Hematopoietic multipotent progenitor cell treated with erythropoietin and hydrocortisone succinate and interleukin-3 and kit ligand, for 4 days (in vitro differentiated cells): ENCODE measurements around the gene RAB10.
"Not testable (repeated sequence)": the region's sequence is repeated elsewhere in the genome, so short reads cannot be mapped to it uniquely, and the experiment has no call there.

ENCODE experiments used
- DNase-seq: peaks from one replicate; pipeline ENCODE4 v3.0.0-alpha.2; 2015

Gene RAB10

DNA sequence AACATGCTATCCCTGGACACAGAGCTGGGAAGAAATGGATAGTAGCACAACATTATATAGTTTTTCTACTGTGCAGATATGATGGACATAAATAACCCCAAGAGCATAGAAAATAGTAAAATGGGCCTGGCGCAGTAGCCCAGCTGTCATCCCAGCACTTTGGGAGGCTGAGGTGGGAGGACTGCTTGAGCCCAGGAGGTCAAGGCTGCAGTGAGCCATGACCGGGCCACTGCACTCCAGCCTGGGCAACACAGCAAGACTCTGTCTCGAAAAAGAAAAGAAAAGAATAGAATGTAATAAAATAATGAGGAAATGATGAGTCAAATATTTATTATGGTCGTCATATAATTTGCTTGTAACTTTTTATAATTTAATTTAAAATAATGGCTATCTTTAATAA is 131.5 kb downstream of the RAB10 start:
- DNase-seq: no peak

DNA sequence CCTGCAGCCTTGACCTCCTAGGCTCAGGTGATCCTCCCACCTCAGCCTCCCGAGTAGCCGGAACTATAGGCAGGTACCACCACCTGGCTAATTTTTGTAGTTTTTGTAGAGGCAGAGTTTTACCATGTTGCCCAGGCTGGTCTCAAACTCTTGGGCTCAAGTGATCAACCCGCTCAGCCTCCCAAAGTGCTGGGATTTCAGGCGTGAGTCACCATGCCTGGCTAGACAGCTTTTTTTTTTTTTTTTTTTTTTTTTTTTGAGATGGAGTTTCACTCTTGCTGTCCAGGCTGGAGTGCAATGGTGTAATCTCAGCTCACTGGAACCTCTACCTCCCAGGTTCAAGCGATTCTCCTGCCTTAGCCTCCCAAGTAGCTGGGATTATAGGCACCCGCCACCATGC is 132.7 kb downstream of the RAB10 start:
- DNase-seq: not testable (repeated sequence)

DNA sequence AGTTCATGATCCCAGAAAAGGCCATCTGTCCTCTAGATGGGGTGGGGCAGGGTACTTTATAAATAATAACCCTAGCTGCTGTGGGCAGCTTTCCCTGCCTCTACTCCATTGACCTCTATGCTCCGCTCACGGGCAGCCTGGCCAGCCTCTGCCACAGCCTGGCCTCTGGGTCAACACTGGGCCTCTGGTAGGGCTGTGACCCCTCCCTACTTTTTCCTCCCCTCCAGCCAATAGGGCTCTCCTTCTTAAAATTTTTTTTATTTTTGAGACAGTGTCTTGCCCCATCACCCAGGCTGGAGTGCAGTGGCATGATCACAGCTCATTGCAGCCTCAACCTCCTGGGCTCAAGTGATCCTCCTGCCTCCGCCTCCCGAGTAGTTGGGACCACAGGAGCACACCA is 134.9 kb downstream of the RAB10 start:
- DNase-seq: no peak

DNA sequence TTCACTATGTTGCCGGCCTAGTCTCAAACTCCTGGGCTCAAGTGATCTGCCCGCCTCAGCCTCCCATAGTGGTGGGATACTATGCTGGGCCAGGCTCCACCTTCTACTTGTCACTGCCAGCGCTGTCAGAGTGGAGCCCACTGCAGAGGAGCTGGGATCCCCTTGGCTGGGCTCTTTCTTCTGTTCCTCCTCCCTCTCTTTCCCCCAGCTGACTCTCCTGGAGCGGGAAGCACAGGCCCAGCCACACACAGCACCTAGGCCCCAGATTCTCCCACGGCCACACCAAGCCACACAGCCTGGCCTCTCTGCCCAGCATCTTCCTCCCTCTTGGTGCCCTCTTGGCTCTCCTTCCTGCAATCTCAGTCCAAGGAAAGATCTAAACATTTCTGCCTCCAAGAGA is 135.3 kb downstream of the RAB10 start:
- no peak for DNase-seq

DNA sequence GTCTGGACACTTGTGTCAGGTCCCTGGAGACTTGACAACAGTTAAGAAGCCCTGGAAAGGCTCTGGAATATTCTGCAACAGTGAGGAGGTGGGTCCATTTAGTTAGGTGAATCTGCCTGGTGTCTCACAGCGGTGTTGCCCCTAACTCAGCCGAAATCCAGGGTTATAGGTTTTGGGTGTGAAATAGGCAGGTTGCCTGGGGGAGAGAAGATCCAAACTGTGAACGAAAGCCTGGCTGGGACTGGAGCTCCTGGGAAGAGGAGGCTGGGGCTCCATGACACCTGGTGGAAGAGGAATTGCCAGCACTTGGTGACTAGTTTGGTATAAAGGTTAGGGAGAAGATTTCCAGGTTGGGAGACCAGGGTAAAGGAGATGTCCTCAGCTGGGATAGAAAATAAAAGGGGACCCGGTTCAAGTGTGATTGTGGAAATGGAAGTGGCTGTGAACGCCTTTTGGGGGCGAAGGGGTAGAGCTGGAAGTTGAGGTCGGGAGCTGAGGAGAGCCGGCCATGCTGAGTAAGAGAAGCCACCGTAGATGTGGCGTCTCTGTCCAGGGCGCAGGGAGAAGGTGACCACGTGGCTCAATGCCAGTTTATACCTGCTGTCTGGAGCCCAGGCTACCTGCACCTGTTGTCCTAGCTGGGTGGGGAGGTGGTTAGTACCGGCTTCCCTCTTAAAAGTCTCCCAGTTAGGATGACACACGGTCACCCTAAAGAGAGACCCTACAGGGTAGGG is 136.0 kb downstream of the RAB10 start:
- DNase-seq: no peak

DNA sequence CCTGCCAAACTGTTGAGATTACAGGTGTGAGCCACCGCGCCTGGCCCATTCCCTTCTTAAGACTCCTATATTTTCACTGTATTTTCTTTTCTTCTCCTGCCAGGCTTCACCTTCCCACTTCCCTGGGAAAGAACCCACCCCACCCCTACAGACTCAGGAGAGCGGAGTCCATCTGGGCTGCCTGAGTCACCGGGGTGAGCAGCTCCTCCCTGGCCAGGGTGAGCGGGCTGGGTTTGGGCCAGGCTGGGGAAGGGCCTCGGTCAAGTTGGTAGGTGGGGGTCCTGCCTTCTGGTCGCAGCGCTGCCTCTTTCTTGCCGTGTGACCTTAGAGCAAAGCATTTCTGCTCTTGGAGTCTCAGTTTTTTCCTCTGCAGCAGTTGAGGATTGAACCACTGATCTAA is 136.9 kb downstream of the RAB10 start:
- no peak for DNase-seq

DNA sequence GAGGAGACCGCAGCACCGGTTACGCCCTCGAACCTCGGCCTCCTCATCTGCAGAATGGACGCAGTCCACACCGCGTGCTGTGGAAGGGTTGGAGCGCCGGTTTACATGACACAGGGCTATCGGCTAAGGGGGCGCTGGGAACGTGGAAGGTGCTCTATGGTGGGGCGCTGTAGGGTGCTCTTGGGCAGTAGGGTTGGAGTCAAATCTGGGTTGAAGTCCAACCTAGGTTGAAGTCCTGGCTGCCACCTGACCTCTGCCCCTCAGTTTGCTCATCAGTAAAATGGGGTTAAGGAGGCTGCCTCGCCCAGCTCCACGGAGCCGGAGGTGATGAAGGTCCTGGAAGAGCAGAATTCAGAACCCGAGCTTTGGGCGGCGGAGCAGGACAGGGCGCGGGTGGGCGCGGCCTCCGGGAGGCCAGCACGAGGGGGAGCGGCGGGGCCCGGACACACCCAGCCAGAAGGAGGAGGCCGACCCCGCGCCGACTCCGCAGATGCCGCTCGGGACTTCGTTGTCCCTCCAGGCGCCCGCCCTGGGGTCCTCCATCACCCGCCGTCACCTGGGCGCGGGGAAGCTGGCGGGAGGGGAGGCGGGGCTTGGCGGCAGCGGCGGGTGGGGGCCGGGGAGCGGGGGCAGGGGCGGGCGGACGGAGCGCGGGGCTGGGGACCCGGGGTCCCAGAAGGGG is 138.4 kb downstream of the RAB10 start:
- peak; percentile 31 for DNase-seq

DNA sequence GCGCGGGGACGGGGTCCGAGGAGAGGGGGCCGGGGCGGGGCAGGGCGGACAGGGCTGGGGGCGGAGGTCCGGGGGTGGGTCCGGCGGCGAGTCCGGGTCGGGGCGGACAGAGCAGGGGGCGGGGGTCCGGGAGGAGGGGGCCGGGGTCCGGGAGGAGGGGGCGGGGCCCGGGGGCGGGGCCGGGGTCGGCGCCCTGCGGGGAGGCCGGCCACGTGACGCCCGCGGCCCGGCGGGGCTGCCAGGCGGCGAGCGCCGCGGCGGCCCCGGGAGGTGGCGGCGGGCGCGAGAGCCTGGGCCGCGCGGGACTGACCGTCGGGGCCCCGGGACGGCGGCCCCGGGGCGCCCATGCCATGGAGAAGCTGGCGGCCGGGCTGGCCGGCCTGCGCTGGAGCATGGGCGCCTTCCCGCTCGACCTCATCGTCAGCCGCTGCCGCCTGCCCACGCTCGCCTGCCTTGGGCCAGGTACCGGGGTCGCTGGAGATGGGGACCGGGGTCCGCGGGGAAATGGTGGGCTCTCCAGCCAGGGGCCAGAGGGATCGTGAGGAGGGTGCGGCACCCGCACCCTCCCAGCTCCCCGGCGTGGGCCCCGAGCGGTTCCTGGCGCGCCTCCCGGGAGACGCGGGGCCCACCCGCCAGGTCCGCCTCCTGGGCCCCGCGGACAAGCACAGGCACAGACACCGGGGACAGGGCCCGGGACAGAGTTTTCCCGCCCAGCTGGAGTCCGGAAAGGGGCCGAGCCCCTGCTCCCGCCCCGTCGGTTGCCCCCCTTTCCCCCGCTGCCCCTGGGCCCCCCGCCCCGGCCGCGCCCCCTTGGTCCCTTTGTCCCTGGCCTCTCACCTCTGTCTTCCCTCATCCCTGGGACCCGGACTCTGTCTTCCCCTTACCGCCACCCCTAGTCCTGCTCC is 139.2 kb downstream of the RAB10 start, which contains the start of gene GAREM2:
Gene GAREM2, plus strand, starts transcription at position 218 of the 905 bp plus-strand sequence. Its CDS starts 133 bp downstream, at position 351.
- no peak for DNase-seq

DNA sequence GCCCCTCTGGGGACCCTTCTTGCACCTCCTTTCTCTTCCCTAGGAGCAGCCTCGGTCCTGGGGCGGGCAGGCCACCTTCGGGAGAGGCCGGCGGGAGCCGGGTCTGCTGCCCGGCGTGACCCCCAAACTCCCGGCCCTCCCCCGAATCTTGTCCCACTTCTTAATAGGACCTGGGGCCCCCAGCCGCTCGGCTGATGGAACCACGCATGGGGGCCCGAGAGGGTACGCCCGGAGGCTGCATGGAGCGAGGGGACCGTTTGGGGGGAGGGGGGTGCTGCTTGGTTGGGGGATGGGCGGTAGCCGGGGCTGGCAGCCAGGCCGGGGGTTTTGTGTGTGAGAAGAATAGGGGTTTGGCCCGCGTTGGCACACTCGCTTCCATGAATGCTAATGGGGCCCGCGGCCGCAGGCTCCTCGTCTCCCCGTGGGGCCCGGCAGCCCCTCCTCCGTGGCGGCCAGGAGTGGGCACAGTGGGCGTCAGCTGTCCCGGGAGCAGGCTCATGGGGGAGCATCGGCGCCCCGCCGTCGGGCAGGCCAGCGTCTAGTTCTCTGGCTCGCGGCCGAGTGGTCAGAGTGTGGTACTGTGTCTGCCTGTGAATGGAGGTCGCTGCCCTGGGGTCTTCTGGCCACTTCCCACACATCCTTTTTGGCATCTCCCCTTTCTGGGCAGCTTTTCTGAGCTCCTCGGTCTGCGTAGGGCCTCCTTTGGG is 140.0 kb downstream of the RAB10 start:
- DNase-seq: no peak

DNA sequence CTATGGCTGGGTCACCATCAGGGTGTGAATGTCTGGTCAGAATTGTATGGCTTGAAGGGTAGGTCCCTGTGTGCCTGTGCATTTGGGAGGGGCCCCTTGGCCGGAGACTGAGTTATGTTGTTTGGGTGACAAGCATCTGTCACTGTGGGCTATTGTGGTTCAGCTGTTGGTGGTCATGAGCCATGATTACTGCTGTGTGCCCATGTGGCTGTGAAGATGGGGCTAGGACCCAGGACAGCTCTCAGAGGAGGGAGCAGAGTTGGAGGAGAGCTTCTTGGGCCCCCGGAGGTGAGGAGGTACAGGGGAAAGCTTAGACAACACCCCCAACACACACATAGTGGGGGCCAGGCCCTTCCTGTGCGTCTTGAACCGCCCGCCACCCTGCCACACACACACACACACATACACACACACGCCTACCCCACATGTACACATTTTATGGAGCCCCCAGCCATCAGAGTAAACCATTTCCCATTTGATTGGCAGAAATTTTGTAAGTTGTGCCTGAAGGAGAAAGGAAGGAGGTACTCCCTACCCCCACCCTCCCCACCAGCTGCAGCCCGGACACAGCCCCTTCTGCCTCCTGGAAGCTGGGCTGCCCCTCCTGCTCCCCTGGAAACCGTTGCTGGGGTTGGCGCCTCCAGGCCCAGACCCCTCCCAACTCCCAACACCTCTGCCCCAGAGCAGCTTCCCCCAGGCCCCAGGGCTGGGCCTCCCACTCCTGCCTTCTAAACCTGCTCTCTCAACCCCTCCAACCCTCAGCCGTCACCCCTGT is 141.0 kb downstream of the RAB10 start:
- peak; percentile 58 for DNase-seq

DNA sequence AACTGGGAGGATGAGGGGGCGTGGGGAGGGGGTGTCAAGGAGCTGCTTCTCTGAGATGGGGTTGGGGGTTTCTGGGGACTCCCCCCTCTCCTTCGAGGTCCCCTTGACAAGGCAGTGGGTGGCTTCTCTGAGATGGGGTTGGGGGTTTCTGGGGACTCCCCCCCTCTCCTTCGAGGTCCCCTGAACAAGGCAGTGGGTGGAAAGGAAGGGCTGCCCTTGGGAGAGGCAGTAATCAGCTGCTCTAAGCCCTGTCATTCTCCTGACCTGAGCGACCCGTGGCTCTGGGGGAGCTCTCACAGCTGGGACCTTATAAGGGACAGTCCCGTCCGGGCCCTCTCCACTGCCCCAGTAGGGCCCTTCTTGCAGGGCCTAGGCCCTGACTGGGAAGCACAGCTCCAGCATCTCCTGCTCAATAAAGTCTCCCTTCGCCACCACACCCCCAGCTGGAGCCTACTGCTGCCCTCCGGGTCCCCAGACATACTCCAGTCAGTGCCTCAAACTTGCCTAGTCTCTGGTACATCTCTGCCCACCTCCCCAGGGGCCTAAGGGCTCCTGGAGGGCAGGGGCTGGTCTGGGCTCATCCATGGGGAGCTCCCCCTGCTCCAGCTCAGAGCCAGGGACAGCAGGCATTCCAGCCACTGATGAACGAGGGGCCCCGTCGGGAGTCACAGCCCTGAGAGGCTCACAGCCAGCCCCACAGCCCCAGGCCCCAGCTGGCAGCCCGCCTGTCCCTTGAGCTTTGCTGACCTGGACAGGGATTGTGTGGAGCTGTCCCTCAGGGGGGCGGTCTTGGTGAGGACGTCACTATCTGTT is 141.8 kb downstream of the RAB10 start:
- no peak for DNase-seq

DNA sequence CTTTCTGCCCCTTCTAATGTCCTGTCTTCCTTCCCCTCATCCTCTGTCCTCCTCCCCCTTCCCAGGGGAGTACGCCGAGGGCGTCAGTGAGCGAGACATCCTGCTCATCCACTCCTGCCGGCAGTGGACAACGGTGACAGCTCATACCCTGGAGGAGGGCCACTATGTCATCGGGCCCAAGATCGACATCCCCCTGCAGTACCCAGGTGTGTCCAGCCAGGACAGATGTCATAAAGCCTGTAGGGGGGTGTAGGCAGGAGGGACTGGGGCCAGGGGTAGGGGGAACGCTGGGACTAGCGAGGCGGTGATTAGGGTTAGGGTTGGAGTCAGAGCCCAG is 142.4 kb downstream of the RAB10 start:
- DNase-seq: no peak

DNA sequence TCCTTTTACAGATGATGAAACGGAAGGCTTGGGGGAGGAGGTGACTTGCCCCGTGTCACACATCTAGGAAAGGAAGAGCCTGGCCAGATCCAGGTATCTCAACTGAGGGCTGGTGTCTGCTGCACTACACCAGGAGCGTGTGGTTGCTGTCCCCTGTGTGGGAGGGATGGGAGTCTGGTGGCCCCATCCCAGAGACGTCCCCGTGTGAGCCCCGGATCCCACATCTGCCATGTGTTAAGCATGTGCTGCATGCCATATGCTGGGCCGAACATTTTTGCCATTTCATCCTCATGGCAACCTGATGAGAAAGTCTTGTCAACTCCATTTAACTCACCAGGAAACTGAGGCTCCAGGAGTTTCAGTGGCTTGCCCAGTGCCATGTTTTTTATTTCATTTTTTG is 143.2 kb downstream of the RAB10 start:
- DNase-seq: no peak

DNA sequence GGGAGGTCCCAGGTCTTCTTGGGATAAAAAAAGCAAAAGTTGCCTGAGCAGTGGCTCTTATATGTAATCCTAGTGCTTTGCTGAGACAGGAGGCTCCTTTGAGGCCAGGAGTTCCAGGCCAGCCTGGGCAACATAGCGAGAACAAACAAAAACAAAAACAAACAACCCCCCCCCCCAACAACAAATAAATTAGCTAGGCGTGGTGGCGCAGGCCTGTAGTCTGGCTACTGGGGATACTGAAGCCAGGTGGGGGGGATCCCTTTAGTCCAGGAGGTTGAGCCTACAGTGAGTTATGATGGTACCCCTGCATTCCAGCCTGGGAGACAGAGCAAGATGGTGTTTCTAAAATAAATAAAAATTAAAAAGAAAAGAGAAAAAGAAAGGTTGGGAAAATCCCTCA is 144.4 kb downstream of the RAB10 start:
- no peak for DNase-seq

DNA sequence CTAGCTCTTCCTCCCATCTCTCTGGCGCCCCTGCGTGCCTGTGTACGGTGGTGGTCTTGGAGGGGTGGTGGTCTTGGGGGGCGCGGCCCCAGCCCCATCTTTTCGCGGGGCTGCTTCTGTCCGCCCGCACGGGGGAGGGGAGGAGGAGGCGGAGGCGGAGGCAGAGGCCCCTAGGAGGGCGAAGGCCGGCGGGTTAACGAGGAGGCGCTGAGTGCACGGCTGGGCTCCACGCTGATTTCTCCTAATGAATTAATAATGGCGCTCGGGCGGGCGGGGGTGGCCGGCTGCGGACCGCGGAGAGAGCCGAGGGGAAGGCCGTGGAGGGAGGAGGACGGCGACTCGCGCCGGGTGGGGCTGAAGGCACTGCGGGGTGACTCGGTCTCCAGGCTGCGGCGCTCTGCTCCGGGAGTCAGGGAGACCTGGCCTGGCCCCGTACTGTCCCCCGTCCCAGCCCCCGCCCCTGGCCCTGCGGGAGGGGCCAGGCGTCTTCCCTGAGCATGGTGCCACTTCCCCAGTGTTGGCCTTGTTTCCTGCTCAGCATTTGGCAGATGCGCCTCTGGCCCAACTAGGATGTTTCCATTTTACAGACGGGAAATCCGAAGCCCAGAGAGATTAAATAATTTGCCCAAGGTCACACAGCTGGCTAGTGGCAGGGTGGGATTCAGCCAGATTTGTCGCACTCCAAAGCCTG is 145.0 kb downstream of the RAB10 start:
- DNase-seq: peak; percentile 63

DNA sequence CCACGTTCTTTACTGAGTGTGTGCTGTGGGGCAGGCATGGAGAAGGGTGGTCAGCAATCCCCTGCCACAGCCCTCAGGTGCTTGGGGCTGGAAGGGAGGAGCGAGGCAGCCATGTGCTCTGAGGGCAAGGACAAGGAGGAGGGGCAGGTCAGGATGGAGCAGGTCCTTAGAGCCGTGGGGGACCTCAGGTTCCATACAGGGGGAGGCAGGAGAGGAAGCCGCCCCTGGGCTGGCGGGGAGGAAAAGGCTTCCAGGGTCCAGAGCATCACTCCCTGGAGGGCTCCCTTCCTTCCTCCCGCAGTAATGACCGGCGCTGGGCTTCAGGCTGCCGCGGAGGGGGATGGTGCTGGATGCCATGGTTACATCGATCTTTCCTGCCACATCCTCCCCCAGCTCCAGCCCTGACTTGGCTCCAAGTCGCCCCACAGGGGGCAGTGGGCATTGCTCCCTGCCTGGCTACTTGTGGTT is 145.6 kb downstream of the RAB10 start:
- no peak for DNase-seq

DNA sequence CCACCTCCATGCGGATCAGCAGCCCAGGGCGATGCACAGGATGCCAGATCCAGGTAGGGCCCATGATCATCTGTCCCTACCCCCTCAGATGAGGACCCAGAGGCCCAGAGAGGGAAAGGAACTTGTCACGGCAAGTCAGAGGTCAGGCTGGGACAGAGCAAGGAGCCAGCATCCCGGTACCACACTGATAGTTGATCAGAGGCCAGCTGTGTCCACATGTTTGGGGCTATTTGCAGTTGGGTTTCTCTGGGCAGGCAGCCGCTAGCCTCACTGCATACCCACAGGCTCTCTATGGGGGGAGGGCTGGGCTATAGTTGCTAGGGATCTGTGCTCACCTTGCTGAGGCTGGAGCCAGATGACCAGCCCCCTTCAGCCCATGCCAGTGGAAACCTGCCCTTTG is 148.6 kb downstream of the RAB10 start:
- no peak for DNase-seq

DNA sequence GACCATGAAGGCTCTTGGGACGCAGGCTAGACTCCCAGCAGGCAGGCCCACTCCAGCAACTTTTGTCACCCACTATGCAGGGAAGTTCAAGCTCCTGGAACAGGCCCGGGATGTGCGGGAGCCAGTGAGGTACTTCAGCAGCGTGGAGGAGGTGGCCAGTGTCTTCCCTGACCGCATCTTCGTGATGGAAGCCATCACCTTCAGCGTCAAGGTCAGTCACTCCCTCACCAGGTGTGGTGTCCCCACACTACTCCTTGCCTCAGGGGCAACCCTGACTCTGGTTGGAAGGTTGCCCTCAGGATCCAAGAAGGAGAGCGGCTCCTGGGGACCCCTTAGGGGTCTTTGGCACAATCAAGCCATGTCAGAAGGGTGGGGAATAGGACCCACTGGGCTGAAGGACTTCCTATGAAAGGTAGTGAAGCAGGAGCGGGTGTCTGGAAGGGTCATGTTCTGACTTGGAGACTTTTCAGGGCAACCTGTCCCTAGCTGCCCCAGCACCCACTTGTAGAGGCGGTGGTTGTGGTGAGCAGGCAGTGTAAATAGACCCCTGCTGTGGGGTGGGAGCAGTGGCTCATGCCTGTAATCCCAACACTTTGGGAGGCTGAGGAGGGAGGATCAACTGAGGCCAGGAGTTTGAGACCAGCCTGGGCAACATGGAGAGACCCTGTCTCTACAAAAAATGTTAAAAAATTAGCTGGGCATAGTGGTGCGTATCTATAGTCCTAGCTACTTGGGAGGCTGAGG is 149.2 kb downstream of the RAB10 start:
- DNase-seq: no peak

DNA sequence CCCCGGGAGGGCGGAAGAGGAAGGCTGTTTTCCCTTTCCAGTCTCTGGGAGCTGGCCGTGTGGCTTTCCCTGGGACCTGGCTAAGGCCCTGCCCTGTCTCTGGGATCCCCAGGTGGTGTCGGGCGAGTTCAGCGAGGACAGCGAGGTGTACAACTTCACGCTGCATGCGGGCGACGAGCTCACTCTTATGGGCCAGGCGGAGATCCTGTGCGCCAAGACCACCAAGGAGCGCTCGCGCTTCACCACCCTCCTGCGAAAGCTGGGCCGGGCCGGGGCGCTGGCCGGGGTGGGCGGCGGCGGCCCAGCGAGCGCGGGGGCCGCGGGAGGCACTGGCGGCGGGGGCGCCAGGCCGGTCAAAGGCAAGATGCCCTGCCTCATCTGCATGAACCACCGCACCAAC is 150.2 kb downstream of the RAB10 start:
- DNase-seq: no peak
